Ureter (tissue), 1 donor: ENCODE data around the gene FUT7. TPM values are rescaled to one million over a fixed set of nuclear protein-coding genes. Genes with fewer than 3 reads are reported as not detected.
"Not testable (repeated sequence)": the region's sequence is repeated elsewhere in the genome, so short reads cannot be mapped to it uniquely, and the experiment has no call there.

Experiments used
- DNase-seq: peaks from one replicate; pipeline ENCODE4 v3.0.0-alpha.2; 2020; ENCODE audit warnings: low spot score
- total RNA-seq: library from RNA; stranded (reverse); gene quantifications from one replicate; pipeline ENCODE4 v1.2.4, GENCODE V29; 2023
- donor health status: DM: yes; HTN: yes; CAD: no.

The FUT7 gene
- total RNA-seq, 1 donor from 2014 or later, result not detected

- DNase-seq, result no peak
These were observed 34.4 kb upstream of the FUT7 start for GRCh38 chr9:137066096-137066861.

- DNase-seq, result no peak
These were observed 33.6 kb upstream of the FUT7 start for GRCh38 chr9:137065336-137065967.

DNA sequence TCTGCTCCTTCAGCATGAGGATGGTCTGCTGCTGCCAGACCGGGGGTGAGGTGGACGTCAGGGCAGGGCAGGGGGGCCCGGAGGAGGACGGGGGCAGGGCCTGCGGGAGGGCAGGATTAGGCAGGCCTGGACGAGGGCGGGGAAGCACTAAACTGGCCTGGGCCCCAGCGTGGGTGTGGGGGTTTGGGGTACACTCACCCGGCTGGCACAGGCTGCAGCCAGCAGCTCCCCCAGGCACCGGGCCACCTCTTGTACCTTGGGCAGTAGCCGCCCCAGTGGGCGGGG lies 32.9 kb upstream of the FUT7 start:
- no peak for DNase-seq

DNA sequence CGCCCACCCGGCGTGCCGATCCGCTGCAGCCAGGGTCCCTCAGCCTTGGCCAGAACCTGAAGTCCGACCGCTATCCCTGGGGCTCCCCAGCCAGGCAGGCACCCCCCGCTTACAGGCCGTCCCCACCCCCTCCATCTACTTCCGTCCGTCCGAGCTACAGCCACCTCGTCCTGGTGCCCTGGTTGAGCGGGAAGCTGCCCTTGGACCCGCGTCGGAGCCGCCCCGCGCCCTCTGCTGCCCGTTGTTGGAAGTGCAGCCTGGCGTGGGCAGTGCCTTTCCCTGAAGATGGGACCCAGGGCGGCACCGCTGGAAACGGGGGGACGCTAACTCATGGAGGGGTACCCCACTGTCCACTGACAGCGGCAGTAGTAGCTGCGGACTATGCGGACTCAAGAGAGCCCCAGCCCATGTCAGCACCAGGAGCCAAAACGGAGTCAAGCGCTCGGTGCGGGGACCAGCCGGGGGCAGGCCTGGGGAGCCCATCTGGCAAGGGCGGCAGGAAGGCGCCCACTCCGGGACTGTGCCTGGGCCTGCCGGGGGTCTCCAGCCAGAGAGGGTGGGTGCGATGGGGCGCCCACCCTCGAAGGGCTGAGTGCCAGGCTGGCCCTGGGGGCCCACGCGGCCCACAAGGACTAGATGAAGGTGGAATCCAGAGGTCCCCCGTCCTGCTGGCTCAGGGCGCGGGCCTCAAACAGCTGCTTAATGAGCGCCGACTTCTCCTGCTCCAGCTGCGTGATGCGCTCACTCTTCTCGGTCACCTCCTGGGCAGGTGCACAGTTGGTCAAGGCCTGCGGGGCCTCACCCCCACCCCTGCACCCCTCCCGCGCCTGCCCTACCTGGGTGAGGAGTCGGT lies 32.4 kb upstream of the FUT7 start:
- no peak for DNase-seq

DNA sequence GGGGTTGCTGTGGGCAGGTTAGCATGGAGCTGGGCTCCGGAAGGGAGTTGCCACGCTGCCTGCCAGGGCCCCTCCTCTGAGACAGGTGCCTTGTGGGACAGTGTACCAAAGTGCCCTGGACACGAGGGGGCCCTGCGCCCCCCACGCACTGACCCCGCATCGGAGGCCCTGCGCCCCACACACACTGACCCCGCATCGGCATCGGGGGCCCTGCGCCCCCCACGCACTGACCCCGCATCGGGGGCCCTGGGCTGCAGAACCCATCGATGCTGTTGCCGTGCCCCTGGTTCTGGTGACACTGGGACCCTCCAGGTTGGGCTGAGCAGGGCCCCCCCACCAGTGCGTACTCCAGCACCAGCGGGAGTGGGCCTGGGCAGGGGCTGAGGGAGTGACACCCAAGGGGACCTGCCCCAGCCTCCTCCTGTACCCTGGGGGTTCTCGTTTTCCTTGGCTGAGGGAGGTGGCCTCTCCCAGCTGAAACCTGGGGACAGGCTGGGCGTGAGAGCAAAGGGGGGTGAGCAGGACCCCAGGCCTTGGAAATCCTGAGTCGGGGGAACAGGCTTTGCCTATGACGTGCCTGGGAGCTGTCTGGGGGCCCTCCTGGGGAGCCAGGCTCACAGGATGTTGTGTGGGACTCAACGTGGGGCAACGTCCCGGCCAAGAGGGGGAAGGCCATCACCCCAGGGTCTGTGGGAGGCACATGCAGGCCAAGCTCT lies 31.6 kb upstream of the FUT7 start:
- no peak for DNase-seq

DNA sequence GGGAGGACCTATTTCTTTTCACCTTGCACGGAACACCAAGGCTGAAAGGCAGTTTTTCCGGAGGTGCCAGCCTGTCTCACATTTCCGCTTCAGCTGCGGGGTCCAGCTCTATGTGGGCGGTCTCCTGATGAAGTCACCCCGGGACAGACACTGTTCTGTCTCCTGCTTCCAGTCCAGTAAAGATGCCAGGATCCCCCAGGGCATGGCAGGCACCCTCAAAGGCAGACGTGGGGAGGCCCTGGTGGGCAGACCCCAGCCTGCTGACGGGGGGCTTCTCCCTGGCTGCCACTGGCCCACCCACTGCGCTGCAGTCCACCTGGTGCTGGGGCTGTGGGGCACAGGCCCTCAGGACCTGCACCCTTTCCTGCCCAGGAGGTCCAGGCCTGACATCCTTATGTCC lies 30.9 kb upstream of the FUT7 start:
- not testable (repeated sequence) for DNase-seq

- no peak for DNase-seq
These were observed 30.5 kb upstream of the FUT7 start for GRCh38 chr9:137062384-137062783.

- no peak for DNase-seq
These were observed 26.8 kb upstream of the FUT7 start for GRCh38 chr9:137058521-137059234.

GRCh38 chr9:137057545-137057944 lies 25.7 kb upstream of the FUT7 start:
- no peak for DNase-seq

GRCh38 chr9:137056739-137057415 lies 25.0 kb upstream of the FUT7 start:
- no peak for DNase-seq

- DNase-seq, result peak; percentile 86
These were observed 23.8 kb upstream of the FUT7 start for GRCh38 chr9:137055385-137056364.

GRCh38 chr9:137054932-137055384 lies 23.1 kb upstream of the FUT7 start:
- DNase-seq, result no peak

DNA sequence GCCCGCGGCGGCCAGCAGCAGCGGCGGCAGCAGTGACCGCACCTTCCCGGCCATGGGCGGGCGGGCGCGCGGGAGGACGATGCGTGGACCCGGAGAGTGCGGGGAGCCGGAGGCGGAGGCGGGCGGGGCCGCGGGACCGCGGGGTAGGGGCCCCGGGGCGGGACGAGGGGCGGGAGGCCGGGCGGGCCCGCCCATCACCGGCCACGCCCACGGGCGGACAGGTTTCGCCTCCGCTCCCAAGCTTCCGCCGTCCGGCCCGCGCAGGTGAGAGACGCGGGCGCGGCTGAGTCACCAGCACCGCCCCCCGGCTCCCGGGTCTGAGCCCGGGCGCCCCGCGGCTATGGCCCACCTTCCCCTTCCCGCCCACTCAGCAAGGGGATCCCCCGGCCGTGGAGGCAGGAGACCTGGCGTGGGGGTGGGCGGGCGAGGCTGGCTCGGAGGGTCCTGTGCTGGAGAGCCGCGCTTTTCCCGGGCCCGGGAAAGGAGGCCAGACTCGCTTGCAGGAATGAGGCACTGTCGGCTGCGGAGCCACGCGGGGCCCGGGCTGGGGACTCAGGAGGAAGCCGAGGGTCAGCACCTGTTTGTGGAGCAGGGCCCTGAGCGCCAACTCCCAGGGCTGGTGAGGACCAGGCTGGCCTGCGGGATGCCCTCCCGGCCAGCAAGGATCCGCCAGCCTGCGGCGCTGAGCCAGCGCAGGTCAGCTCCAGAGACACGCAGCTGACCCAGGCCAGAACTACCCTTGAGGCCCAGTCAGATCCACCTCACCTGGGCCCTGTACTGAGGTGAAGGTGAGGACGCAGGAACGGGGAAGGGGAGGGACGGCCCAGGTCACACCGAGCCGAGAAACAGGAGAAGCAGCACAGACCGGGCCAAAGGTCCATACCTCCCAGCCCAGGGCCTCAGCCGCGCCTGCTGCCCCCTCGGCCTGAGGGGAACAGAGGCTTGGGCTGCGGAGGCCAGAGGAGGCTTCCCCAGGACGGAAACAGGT lies 22.4 kb upstream of the FUT7 start, which contains the start of gene ENTPD2:
Gene ENTPD2 (minus strand): TSS at position 118 of the 988 bp plus-strand sequence. CDS start 64 bp downstream, at position 54.
- DNase-seq, result no peak

DNA sequence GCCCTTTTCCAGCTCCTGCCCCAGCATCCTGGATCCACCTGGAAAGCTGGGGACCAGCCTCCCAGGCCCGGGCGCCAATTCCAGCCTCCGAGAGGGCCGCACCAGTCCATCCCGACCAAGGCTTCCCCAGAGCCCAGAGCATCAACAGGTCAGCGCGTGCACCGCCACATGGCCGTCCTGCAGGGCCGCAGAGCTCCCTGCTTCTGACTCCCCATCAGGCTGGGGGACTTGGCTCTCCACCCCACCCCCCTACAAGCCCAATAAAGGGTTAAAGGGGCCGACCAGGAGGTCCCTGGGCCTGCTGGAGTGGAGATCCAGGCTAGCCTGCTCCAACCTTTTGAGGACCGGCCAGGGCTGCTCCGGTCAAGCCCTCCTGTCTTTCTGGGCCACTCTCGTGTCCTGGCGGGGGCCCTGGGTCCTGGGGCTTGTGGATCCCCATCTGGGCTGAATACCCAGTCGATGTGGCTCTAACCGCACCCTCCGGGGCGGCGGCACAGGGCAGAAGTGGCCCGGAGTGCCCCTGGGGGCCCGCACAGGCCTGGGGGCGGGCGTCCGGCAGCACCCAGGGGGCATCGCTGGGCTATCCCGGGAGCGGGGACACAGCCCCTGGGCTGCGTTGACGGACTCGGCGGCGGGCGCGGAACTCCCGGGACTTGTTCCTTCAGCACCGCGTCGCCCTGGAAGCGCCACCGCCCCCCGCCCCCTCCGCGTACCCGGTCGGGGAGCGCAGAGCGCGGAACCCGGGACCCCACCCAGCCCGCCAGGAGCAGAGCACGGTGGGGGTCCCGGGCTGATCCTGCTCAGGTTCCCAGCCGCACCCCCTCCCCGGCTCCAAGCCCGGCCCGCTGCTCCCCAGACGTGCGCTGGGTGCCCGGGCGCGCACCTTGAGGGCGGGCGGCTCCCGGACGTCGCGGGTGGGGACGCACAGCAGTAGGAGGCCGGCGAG lies 21.4 kb upstream of the FUT7 start:
- DNase-seq, result no peak

GRCh38 chr9:137052293-137052692 lies 20.4 kb upstream of the FUT7 start:
- no peak for DNase-seq

GRCh38 chr9:137051145-137051724 lies 19.3 kb upstream of the FUT7 start:
- DNase-seq, result no peak

DNA sequence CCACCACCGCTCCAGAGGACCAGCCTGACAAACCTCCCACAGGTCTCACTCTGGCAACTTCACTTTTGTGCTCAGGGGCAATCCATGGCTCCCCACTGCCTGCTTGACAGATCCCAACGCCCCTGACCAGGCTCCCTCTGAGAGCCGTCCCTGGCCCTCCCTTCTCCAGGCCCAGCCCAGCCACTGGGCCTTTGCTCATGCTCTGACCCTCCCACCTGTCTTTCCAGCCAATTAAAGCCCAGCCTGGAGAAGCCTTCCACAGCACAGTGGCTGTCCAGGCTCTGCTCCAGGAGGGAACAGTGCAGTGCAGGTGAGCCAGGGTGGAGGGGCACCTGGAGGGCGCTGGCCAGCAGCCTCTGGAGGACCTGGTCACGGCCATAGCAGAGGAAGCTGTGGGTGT lies 18.7 kb upstream of the FUT7 start:
- DNase-seq, result no peak
